SK-N-SH (cell line): ENCODE results near the gene SUMF1. TPM values are rescaled to one million over a fixed set of nuclear protein-coding genes. Genes with fewer than 3 reads are reported as not detected.

Experiments
- CTCF ChIA-PET: fragments of 300-600, 350-600 bp; formaldehyde crosslinking; extraction: SDS; loops from one replicate; lab custom pipeline; 2021; lab: Yijun Ruan, JAX
- POLR2A ChIA-PET: fragments of 350-600 bp; sonication (Branson Sonifier 250); formaldehyde crosslinking; extraction: SDS; loops from one replicate; lab custom pipeline; 2020; ENCODE audit warnings: antibody characterized with exemption, inconsistent platforms; lab: Yijun Ruan, JAX
- DNase-seq: peaks from one replicate; pipeline ENCODE4 v3.0.0; 2012
- H2AFZ ChIP-seq: fragments of 200-600 bp; sonication (generic); 2 replicates; pipeline ENCODE4 v1.8.1; 2016; ENCODE audit warnings: antibody characterized with exemption, mild to moderate bottlenecking, low read depth
- H3F3A ChIP-seq: fragments of 200-600 bp; sonication (generic); replicated peaks from 2 replicates; pipeline ENCODE3; 2016; ENCODE audit warnings: antibody characterized with exemption, mild to moderate bottlenecking; ENCODE audit not compliant: insufficient read depth
- H3K27ac ChIP-seq, 2 experiments: fragments of 200-500 bp in 1 of 2; fragments of 200-600 bp in 1 of 2; sonication (Bioruptor generic) in 1 of 2; sonication (generic), shearing (Covaris generic) in 1 of 2; 2 replicates each; pipeline versions ENCODE4 v1.5.1 to v1.6.1; 2014 to 2016; ENCODE audit warnings: low read depth in 2 of 2, inconsistent platforms in 1 of 2, low read length in 1 of 2, mild to moderate bottlenecking in 1 of 2, mixed read lengths in 1 of 2
- H3K27me3 ChIP-seq: fragments of 200-600 bp; sonication (generic), shearing (Covaris generic); 2 replicates; pipeline ENCODE4 v1.6.1; 2016; ENCODE audit warnings: mixed run types; ENCODE audit not compliant: insufficient read depth
- H3K36me3 ChIP-seq, 2 experiments: fragments of 200-500 bp in 1 of 2; fragments of 200-600 bp in 1 of 2; sonication (Bioruptor generic) in 1 of 2; sonication (generic) in 1 of 2; replicated peaks in 1 of 2; 2 replicates each; pipeline versions ENCODE3 to v1.5.1; 2014 to 2016; ENCODE audit warnings: low read length in 1 of 2, mild to moderate bottlenecking in 1 of 2; ENCODE audit not compliant: insufficient read depth in 2 of 2, control insufficient read depth in 1 of 2
- H3K4me1 ChIP-seq, 2 experiments: fragments of 200-500 bp in 1 of 2; fragments of 200-600 bp in 1 of 2; sonication (Bioruptor generic) in 1 of 2; sonication (generic), shearing (Covaris generic) in 1 of 2; 2 replicates each; pipeline versions ENCODE4 v1.5.1 to v1.6.1; 2014 to 2016; ENCODE audit warnings: low read depth in 1 of 2, low read length in 1 of 2, mixed run types in 1 of 2; ENCODE audit not compliant: insufficient read depth in 2 of 2, control insufficient read depth in 1 of 2
- H3K4me2 ChIP-seq: fragments of 200-600 bp; sonication (generic), shearing (Covaris generic); 2 replicates; pipeline ENCODE4 v1.6.1; 2017; ENCODE audit warnings: mixed run types
- H3K4me3 ChIP-seq, 2 experiments: fragments of 200-500 bp in 1 of 2; fragments of 200-600 bp in 1 of 2; sonication (Bioruptor generic) in 1 of 2; sonication (generic), shearing (Covaris generic) in 1 of 2; 2 replicates each; pipeline versions ENCODE4 v1.5.1 to v1.8.1; 2014 to 2016; ENCODE audit warnings: low read depth in 2 of 2, inconsistent platforms in 1 of 2, low read length in 1 of 2, mild to moderate bottlenecking in 1 of 2, mixed read lengths in 1 of 2, moderate library complexity in 1 of 2
- H3K79me2 ChIP-seq: fragments of 200-600 bp; sonication (generic); 2 replicates; pipeline ENCODE4 v1.8.1; 2017; ENCODE audit warnings: mild to moderate bottlenecking; ENCODE audit not compliant: insufficient read depth
- H3K9ac ChIP-seq: fragments of 200-600 bp; sonication (generic); 2 replicates; pipeline ENCODE4 v1.6.1; 2017; ENCODE audit warnings: mixed run types
- H3K9me2 ChIP-seq: fragments of 200-600 bp; sonication (generic); 2 replicates; pipeline ENCODE4 v1.6.1; 2017; ENCODE audit warnings: mixed run types
- H3K9me3 ChIP-seq: fragments of 200-600 bp; sonication (generic); 2 replicates; pipeline ENCODE4 v1.6.1; 2017; ENCODE audit warnings: mixed run types, mild to moderate bottlenecking, moderate library complexity
- H4K20me1 ChIP-seq: fragments of 200-600 bp; sonication (generic); 2 replicates; pipeline ENCODE4 v1.6.1; 2017; ENCODE audit warnings: mild to moderate bottlenecking, mixed run types; ENCODE audit not compliant: insufficient read depth
- CHD2 ChIP-seq: fragments of 150-350 bp; IDR thresholded peaks from 2 replicates; pipeline ENCODE4 v1.6.1; 2018; ENCODE audit warnings: low read length; ENCODE audit not compliant: partially characterized antibody
- EZH2phosphoT487 ChIP-seq: fragments of 200-600 bp; sonication (generic); IDR thresholded peaks from 2 replicates; pipeline ENCODE4 v1.6.1; 2017; ENCODE audit warnings: low read depth, mixed run types, mild to moderate bottlenecking, antibody characterized with exemption, moderate library complexity, borderline replicate concordance
- FOSL2 ChIP-seq: IDR thresholded peaks from 2 replicates; pipeline ENCODE4 v1.4.0; 2012; ENCODE audit warnings: low read depth, mild to moderate bottlenecking, moderate library complexity, borderline replicate concordance
- FOXM1 ChIP-seq: IDR thresholded peaks from 2 replicates; pipeline ENCODE4 v1.4.0; 2012; ENCODE audit warnings: low read depth, mild to moderate bottlenecking
- GABPA ChIP-seq: IDR thresholded peaks from 2 replicates; pipeline ENCODE4 v1.4.0; 2012; ENCODE audit warnings: low read depth, mild to moderate bottlenecking
- IRF3 ChIP-seq: fragments of 150-350 bp; IDR thresholded peaks from 2 replicates; pipeline ENCODE4 v1.6.1; 2016; ENCODE audit warnings: mild to moderate bottlenecking, low read depth, low read length
- JUND ChIP-seq: IDR thresholded peaks from 2 replicates; pipeline ENCODE4 v1.4.0; 2012
- MXI1 ChIP-seq: IDR thresholded peaks from 2 replicates; pipeline ENCODE4 v1.6.1; 2012; ENCODE audit warnings: mild to moderate bottlenecking, low read depth, low read length, improper control_type of control experiment
- NFIC ChIP-seq: IDR thresholded peaks from 2 replicates; pipeline ENCODE4 v1.4.0; 2012; ENCODE audit warnings: borderline replicate concordance
- NRF1 ChIP-seq: IDR thresholded peaks from 2 replicates; pipeline ENCODE4 v1.6.1; 2012; ENCODE audit warnings: low read depth, mild to moderate bottlenecking, low read length
- PBX3 ChIP-seq: IDR thresholded peaks from 2 replicates; pipeline ENCODE4; 2012
- POLR2AphosphoS5 ChIP-seq: IDR thresholded peaks from 2 replicates; pipeline ENCODE4 v1.6.1; 2012; ENCODE audit warnings: low read depth, low read length
- RAD21 ChIP-seq: IDR thresholded peaks from 2 replicates; pipeline ENCODE4 v1.6.1; 2012; ENCODE audit warnings: mild to moderate bottlenecking, low read length
- RFX5 ChIP-seq: IDR thresholded peaks from 2 replicates; pipeline ENCODE4 v1.6.1; 2012; ENCODE audit warnings: mild to moderate bottlenecking, improper control_type of control experiment, low read length
- RXRA ChIP-seq: IDR thresholded peaks from 2 replicates; pipeline ENCODE4 v1.4.0; 2012; ENCODE audit warnings: low read depth, mild to moderate bottlenecking, borderline replicate concordance
- SMC3 ChIP-seq: IDR thresholded peaks from 2 replicates; pipeline ENCODE4 v1.6.1; 2012; ENCODE audit warnings: low read depth, low read length, improper control_type of control experiment
- TAF1 ChIP-seq: IDR thresholded peaks from 2 replicates; pipeline ENCODE4 v1.6.1; 2012; ENCODE audit warnings: low read depth, mild to moderate bottlenecking, low read length, moderate library complexity, borderline replicate concordance
- TCF12 ChIP-seq: IDR thresholded peaks from 2 replicates; pipeline ENCODE4 v1.4.0; 2012
- TEAD4 ChIP-seq: IDR thresholded peaks from 2 replicates; pipeline ENCODE4 v1.4.0; 2012; ENCODE audit warnings: mild to moderate bottlenecking, borderline replicate concordance; ENCODE audit not compliant: insufficient read depth
- WGBS: methylation state at CpG from one replicate; pipeline ENCODE4 v1.1.6; 2017; ENCODE audit warnings: low lambda C conversion rate; 5-methylcytosine and 5-hydroxymethylcytosine counted together
- polyA plus RNA-seq, 3 experiments: library from polyadenylated mRNA; depleted of rRNA; stranded (reverse); fragments of >200 nt; gene quantifications; 2 replicates each; pipeline ENCODE4 v1.2.3, GENCODE V29; 2012
- TF ChIP-seq, protein P1 (sequence below): IDR thresholded peaks from 2 replicates; pipeline ENCODE4 v1.4.0; 2012; ENCODE audit warnings: low read depth, borderline replicate concordance

SUMF1 gene
- polyA plus RNA-seq, 1 of the 3 experiments (the other 2 are of a cell fraction) = 56.9 TPM

GRCh38 chr3:4409415-4409814 lies 57.7 kb downstream of the SUMF1 start:
- no peaks in the 10 kb centered on the region for H4K20me1 ChIP-seq
- no peak overlapping the region for H3K27ac ChIP-seq
- TF ChIP-seq NRF1 (no peak), RAD21 (no peak), SMC3 (no peak), FOXM1 (no peak), FOSL2 (no peak), TEAD4 (no peak), CHD2 (no peak), GABPA (no peak), POLR2AphosphoS5 (no peak), RXRA (no peak), IRF3 (no peak), JUND (no peak)
- TF ChIP-seq, protein P1, sequence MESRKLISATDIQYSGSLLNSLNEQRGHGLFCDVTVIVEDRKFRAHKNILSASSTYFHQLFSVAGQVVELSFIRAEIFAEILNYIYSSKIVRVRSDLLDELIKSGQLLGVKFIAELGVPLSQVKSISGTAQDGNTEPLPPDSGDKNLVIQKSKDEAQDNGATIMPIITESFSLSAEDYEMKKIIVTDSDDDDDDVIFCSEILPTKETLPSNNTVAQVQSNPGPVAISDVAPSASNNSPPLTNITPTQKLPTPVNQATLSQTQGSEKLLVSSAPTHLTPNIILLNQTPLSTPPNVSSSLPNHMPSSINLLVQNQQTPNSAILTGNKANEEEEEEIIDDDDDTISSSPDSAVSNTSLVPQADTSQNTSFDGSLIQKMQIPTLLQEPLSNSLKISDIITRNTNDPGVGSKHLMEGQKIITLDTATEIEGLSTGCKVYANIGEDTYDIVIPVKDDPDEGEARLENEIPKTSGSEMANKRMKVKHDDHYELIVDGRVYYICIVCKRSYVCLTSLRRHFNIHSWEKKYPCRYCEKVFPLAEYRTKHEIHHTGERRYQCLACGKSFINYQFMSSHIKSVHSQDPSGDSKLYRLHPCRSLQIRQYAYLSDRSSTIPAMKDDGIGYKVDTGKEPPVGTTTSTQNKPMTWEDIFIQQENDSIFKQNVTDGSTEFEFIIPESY = no peak
- H3K27me3 ChIP-seq = no peaks in the 10 kb centered on the region
- no peaks in the 10 kb centered on the region for H3K9me3 ChIP-seq
- no peak for DNase-seq
- H3K9me2 ChIP-seq = no peaks in the 10 kb centered on the region
- peaks cover 2 to 6% of the 10 kb centered on the region in 2 experiments; a peak in 2 of 4 replicates for H3K4me1 ChIP-seq
- CTCF ChIA-PET = interaction anchor here (1.6 kb wide), 1 partner anchor 59 kb away, joined by 4 read pairs; no protein-coding TSS in a partner anchor
- H3K79me2 ChIP-seq = no peaks in the 10 kb centered on the region
- no peak overlapping the region for H3K9ac ChIP-seq
- POLR2A ChIA-PET = interaction anchor here (1.3 kb wide), 1 partner anchor 84 kb away, joined by 3 read pairs; the partner anchor contains the start of gene ITPR1
- H3F3A ChIP-seq = no peaks in the 10 kb centered on the region
- WGBS = 88% methylated on average over 4 of the region's 4 CpGs
- H3K36me3 ChIP-seq = peaks cover 0 to 2% of the 10 kb centered on the region in 2 experiments
- H2AFZ ChIP-seq = no peak overlapping the region
- no peak overlapping the region for H3K4me2 ChIP-seq
- no peak overlapping the region for H3K4me3 ChIP-seq

GRCh38 chr3:4408958-4409357 lies 58.1 kb downstream of the SUMF1 start:
- Histone ChIP-seq H3K9ac (no peak overlapping the region), H3F3A (no peaks in the 10 kb centered on the region), H3K4me3 (no peak overlapping the region), H2AFZ (no peak overlapping the region), H3K9me3 (no peaks in the 10 kb centered on the region), H3K79me2 (no peaks in the 10 kb centered on the region), H3K27me3 (no peaks in the 10 kb centered on the region), H3K9me2 (no peaks in the 10 kb centered on the region), H3K4me2 (no peak overlapping the region), H4K20me1 (no peaks in the 10 kb centered on the region), H3K27ac (no peak overlapping the region), H3K4me1 (peaks cover 0 to 6% of the 10 kb centered on the region in 2 experiments; a peak in 2 of 4 replicates), H3K36me3 (peaks cover 0 to 2% of the 10 kb centered on the region in 2 experiments)
- CTCF ChIA-PET = interaction anchor here (1.6 kb wide), 1 partner anchor 58 kb away, joined by 4 read pairs; no protein-coding TSS in a partner anchor
- DNase-seq = no peak
- POLR2A ChIA-PET = interaction anchor here (1.3 kb wide), 1 partner anchor 84 kb away, joined by 3 read pairs; the partner anchor contains the start of gene ITPR1
- TF ChIP-seq RFX5 = no peak
- TF ChIP-seq NFIC = no peak
- TF ChIP-seq TEAD4 = no peak
- no peak for TF ChIP-seq IRF3
- TF ChIP-seq, protein P1 = no peak
- no peak for TF ChIP-seq POLR2AphosphoS5
- TF ChIP-seq JUND = no peak
- TF ChIP-seq TCF12 = no peak
- no peak for TF ChIP-seq EZH2phosphoT487
- no peak for TF ChIP-seq TAF1
- no peak for TF ChIP-seq FOXM1
- TF ChIP-seq GABPA = no peak
- TF ChIP-seq RXRA = no peak
- no peak for TF ChIP-seq MXI1
- TF ChIP-seq PBX3 = no peak
